T-helper 9 cell (primary cell): ENCODE results near the gene BHLHE40.
"Not testable (repeated sequence)": the region's sequence is repeated elsewhere in the genome, so short reads cannot be mapped to it uniquely, and the experiment has no call there.

Experiments
- DNase-seq: peaks from one replicate; pipeline ENCODE4 v3.0.0-alpha.2; 2020
- total RNA-seq, 2 donors: gene quantifications; one replicate each; lab custom pipeline; 2026; lab: John Stamatoyannopoulos, UW

Gene BHLHE40
- total RNA-seq = 300 to 724 reads per million in 2 donors

DNA sequence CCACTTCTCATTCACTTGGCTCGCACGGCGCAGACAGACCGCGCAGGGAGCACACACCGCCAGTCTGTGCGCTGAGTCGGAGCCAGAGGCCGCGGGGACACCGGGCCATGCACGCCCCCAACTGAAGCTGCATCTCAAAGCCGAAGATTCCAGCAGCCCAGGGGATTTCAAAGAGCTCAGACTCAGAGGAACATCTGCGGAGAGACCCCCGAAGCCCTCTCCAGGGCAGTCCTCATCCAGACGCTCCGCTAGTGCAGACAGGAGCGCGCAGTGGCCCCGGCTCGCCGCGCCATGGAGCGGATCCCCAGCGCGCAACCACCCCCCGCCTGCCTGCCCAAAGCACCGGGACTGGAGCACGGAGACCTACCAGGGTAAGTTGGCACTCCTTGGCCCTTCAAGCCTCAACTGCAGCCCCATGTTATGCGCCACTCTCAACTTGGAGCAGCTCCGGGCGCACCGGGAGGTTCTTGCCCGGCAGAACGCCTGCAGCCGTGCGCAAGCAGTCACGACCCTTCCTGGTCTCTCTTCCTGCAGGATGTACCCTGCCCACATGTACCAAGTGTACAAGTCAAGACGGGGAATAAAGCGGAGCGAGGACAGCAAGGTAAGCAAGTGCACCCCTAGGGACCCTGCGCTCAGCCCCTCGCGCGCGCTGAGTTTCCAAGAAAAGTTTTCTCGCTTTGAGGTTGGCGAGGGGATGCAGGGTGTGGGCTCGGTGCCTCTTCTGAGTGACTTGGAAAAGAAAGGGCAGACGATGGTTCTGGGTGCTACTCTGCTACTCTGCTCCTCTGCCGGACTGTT is at the start of gene BHLHE40:
BHLHE40 (plus strand) TSS at position 10 of the 801 bp plus-strand sequence; CDS start at position 292, 282 bp downstream.
- DNase-seq = no peak

DNA sequence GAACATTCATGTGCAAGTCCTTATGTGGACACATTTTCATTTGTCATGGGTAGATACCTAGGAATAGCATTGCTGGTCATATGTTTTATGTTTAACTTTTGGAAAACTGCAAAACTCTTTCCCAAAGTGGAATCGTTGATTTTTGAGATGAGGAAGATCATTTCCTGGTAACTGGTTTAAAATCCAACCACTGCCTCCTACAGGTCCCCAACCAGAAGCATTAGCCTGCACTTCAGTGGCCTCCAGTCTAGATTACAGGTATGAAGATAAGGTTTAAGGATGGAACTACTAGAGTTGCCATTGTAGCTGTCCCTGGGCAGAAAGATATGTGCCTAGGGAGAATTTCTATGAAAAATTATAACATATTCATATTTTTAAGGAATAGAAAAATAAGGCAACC is 48.7 kb upstream of the BHLHE40 start:
- DNase-seq = no peak

GRCh38 chr3:4934050-4934449 is 45.2 kb upstream of the BHLHE40 start:
- DNase-seq = no peak

DNA sequence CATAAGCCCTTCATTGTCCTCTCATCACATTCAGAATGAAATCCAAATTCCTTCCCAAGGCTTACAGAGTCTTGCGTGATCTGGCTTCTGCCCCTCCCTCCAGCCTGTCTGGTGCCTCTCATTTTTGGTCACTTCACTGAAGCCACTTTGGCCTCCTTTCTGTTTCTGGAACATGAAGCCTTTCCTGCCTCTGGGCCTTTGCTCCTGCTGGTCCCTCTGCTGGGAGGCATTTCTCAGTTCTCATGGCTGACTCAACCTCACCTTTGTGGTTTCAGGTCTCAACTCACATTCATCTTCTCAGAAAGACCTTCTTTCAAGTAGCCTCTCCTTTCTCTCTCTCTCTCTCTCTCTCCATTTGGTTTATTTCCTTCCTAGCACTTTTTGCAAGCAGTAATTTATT is 43.9 kb upstream of the BHLHE40 start:
- DNase-seq = no peak

DNA sequence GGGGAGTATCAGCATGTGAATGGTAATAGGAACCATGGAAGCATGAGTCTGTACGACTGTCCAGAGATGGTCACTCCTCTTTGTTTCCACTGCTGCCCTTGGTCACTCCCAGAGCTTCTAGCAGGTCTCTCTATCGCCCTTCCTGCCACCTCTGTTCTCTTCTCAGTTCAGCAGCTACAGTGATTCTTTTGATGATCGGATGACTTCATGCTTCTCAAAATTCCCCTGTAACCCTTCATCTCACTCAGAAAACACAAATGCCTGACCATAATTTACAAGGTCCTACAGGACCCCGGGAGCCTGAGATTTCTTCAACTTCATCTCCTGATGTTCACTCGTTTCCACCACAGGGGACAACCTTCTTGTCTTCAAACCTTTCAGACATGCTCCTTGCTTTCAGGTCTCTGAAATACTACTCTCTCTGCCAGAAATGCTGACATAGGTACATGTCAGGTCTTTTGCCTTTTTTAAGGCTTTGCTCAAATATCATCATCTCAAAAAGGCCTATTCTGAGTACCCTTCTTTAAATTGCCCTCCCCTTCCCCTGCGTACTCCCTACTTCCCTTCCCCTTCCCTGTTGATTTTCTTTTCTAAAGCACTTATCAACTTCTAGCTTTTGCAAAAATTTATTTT is 42.1 kb upstream of the BHLHE40 start:
- DNase-seq = no peak

DNA sequence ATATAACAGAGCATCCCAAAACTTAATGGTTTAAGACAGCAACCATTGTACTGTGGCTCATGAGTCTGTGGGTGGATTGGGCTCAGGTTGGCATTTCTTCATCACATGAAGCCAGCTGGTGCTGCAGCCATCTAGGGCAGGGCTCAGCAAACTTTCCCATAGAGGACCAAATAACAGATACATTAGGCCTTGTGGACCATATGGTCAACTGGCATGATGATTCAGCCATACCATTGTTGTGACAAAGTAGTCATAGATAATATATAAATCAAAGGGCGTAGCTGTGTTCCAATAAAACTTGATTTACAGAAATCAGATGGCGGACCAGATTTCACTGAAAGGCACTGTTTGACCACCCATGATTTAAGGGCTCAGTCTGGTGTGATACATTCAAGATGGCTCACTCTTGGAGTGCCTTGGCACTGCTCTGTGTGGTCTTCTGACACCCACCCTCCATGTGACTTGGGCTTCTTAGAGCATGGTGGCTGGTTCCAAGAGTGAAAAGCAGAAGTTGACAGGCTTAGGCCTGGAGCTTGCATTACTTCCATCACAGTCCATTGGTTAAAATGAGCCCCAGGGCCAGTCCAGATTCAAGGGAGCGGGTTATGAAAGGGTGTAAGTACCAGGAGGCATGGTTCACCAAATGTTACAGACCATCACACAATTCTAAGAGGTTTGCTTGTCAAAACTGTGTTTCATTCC is 40.8 kb upstream of the BHLHE40 start:
- DNase-seq = no peak

DNA sequence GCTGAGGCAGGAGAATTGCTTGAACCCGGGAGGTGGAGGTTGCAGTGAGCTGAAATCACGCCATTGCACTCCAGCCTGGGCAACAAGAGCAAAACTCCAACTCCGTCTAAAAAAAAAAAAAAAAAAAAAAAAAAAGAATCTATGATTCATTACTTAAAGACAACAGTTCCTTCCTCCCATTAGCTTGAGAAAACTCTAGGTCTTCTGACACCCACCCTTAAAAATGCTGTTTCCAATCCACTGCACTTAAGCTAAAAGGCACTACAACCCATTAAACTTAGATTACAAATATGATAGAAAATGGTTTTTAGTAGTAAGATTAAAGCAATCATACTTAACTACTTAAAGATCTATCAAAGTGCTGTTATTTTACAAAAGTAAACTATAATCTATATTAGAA is 40.0 kb upstream of the BHLHE40 start:
- DNase-seq = no peak

- DNase-seq = no peak
Observed at GRCh38 chr3:4940985-4941384, 38.3 kb upstream of the BHLHE40 start.

GRCh38 chr3:4943549-4943948 is 35.7 kb upstream of the BHLHE40 start:
- DNase-seq = no peak

GRCh38 chr3:4945324-4945723 is 33.9 kb upstream of the BHLHE40 start:
- no peak for DNase-seq

DNA sequence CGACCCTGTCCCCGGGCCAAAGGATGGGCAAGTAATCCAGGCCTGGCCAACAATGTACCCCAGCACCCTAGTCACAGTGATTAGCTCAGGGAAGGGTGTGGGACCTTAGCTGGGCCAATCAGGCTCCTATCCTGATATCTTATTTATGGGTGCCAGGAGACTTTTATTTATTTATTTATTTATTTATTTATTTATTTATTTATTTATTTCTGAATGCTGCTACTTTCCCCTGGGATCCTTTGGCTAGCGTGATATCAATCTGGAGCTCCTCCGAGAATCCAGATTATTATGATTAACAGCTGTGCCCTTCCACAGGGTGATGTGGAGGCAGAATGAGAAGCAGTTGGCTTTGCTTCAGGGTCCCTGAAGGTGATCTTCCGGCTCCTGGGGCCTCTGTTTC is 32.2 kb upstream of the BHLHE40 start:
- DNase-seq = no peak

DNA sequence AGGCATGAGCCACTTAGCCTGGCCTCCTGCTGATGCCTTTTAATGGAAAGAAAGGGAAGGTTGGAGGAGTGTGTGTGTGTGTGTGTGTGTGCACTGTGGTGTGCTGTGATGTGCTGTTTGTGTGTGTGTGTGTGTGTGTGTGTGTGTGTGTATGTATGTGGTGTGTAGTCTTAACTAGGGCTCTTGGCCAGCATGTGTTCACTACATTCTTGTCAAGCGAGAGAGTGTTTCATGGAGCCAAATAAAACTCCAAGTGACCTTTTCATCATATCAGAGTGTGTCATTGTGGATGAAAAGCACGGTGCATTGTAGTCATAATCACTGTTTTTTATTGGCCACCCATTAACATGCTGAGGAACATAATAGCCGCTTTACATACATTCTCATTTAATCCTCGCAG is 30.8 kb upstream of the BHLHE40 start:
- no peak for DNase-seq

DNA sequence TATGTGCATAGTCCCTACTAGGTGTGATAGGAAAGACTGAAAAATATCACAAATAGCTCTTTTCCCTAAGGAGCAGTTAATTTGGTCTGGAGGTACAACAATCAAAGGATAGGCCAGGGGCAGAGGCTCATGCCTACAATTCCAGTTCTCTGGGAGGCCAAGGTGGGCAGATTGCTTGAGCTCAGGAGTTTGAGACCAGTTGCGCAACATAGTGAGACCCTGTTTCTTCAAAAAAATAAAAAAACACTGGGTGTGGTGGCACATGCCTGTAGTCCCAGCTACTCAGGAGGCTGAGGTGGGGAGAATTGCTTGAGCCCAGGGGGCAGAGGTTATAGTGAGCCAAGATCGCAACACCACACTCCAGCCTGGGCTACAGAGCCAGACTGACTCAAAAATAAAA is 30.2 kb upstream of the BHLHE40 start:
- no peak for DNase-seq

GRCh38 chr3:4949659-4950058 is 29.6 kb upstream of the BHLHE40 start:
- no peak for DNase-seq

DNA sequence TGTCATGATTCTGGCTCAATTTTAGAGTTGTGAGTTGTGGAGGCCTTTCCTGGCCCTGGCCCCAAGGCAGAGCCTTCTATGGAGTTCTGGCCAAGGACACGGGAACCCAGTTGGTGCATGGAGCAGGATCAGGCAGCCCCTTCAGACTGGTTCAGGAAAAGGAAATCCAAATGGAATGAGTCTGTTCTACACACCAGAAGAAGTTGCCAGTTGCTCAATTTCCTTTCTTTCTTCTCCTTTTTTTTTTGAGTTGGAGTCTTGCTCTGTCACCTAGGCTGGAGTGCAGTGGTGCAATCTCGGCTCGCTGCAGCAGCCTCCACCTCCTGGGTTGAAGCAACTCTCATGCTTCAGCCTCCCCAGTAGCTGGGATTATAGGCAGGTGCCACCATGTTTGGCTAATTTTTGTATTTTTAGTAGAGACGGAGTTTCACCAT is 28.9 kb upstream of the BHLHE40 start:
- no peak for DNase-seq

DNA sequence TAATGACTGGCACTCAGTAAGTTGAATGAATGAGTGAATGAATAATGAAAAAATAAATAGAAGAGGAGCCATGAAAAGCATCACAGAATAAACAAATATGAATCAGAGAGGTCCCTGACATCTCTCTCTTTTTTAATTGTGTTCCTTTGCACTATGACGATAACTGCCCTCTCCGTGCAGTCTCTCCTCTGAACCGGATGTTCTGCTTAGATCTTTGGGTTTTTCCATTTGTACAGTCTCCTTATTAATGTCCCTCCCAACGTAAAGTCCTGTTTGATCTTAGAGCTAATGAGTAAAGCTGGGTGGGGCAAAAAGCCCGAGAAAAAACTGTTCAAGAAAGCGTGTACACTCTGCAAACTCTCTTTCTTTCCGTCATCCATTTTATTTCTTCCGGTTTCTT is 28.3 kb upstream of the BHLHE40 start:
- DNase-seq = no peak

DNA sequence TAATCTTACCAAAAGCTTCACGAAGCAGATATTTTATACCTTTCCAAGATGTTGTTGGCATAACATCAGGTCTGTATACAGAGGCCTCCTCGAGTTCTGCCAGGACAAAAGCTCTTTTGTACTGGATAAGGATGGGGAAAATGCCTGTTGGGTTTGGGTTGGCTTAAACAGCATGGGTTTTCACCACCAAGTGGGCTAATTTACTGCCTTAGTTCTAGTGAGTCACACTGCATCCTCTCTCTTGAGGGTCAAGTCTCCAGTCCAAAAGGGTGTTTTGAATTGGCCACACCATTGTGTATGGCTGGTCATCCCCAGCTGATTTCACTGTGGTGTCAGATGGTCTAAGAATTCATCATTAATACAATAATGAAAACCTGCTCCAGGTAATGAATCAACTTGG is 26.1 kb upstream of the BHLHE40 start:
- DNase-seq = no peak

DNA sequence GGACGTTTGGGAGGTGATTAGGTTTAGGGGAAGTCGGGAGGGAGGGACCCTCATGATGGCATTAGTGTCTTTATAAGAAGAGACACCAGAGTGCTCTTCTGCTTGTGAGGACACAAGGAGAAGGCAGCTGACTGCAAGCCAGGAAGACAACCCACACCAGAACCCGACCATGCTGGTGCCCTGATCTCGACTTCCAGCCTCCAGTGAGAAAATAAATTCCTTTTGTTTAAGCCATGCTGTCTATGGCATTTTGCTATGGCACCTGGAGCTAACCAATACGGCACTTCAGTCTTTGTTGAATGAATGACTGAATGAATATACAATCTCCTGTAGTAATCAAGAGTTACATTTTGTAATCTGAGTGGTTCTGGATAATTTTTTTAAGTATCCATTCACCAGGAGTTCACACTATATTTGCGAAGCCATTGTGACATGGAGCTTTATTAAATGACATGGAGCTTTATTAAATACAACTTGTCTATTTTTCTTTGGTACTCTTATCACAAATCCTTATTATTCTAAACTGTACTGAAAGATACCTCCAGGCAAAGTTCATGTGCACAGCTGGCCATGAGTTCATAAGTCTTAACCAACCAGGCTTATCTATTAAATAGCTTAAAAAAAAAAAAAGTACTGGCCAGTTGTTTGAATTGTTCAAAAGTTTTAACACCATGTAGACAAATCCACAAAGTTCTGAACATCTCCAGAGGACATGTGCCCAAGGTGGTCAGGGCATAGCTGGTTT is 24.8 kb upstream of the BHLHE40 start:
- no peak for DNase-seq

DNA sequence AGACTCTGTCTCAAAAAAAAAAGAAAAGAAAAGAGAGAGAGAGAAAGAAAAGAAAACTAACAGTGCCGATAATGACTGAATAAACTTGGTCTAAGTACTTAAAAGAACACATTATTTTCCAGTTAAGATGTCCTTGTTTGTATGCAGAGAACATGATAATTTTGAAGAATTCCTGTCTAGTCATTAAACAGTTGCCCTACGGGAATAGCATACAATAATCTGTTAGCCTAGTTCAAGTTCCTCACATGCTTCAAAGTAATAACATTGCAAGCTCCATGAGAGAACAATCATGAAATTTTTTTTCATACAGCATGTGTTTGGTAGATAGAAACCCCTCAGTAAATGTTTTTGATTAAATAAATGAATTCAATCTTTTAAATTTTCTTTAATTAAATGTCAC is 23.1 kb upstream of the BHLHE40 start:
- no peak for DNase-seq

GRCh38 chr3:4956738-4957137 is 22.5 kb upstream of the BHLHE40 start:
- DNase-seq = no peak

DNA sequence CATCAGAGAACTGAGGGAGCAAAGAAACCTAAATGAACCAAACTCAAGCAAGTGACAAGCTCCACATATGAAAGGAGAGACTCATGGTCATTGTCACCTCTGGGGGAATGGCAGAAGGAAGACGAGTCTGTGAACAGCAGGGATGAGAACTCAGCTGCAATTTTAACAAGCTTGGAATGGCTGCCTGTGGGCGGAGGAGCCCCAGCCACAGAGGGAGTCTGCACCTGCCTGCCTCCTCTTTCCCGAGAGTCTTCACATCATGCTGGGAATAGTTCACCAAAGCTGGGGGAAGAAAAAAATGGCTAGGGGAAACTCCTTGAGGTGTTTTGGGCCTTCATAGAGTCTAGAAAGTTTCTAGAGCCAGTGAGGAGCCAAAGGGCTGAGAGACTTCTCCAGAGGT is 21.3 kb upstream of the BHLHE40 start:
- no peak for DNase-seq

- no peak for DNase-seq
Observed at GRCh38 chr3:4959180-4959579, 20.1 kb upstream of the BHLHE40 start.

- not testable (repeated sequence) for DNase-seq
Observed at GRCh38 chr3:4961865-4962264, 17.4 kb upstream of the BHLHE40 start.
